ENCODE results near the gene CACNA1B. TPM values are rescaled to one million over a fixed set of nuclear protein-coding genes. Genes with fewer than 3 reads are reported as not detected.

The CACNA1B gene
- total and polyA plus RNA-seq, 9 of the 15 experiments (the other 6 are each of a cell fraction or from before 2014, with no cell fraction given): 0.01 to 0.04 TPM; not detected in 7

GRCh38 chr9:138078846-138079245 is 201.3 kb downstream of the CACNA1B start (continued):
- TF ChIP-seq ZNF518B (CRISPR knock-in tag; IDR thresholded peaks at IDR 0.05) (no peak), ZBTB33 (CRISPR knock-in tag; IDR thresholded peaks at IDR 0.05) (no peak)

- no TSS peak for BruUV-seq (replicated peaks)
- FAIRE-seq (no peak), ATAC-seq (no peak), DNase-seq (ENCODE audit: extremely low read depth in 1 of 4, low spot score in 3 of 4) (no peak)
- no peak overlapping the region for H2AFZ ChIP-seq (ENCODE audit: low read depth, low read length)
- in situ Hi-C loops (cut with MboI) (no loop called here), intact Hi-C loops (cut with micrococcal nuclease) (no loop called here)
- H3K79me2 ChIP-seq (ENCODE audit: control insufficient read depth, insufficient read depth, low read length): no peaks in the 10 kb centered on the region
- no peaks in the 10 kb centered on the region for H3K9me3 ChIP-seq (replicated peaks; ENCODE audit: control insufficient read depth, insufficient read depth, low read depth, low read length)
- TF ChIP-seq SRSF7 (optimal IDR thresholded peaks at IDR 0.05; ENCODE audit: low read depth, low read length) (no peak), ZNF318 (IDR thresholded peaks at IDR 0.05; ENCODE audit: borderline replicate concordance in 1 of 2, low read depth in 1 of 2) (no peak)
- 0% methylated on average over 5 of the region's 5 CpGs for WGBS (ENCODE audit: insufficient coverage, low coverage, missing lambda C conversion rate)
- no peaks in the 10 kb centered on the region for H3K4me1 ChIP-seq (replicated peaks in 1 of 2; ENCODE audit: control insufficient read depth in 2 of 2, insufficient read depth in 2 of 2, low read length in 2 of 2)
- no peak overlapping the region for H3K4me3 ChIP-seq
- H3K4me2 ChIP-seq (ENCODE audit: insufficient read depth, low read length): no peak overlapping the region
- no peak overlapping the region for H3K9ac ChIP-seq (ENCODE audit: insufficient read depth in 1 of 2, low read depth in 2 of 2, low read length in 2 of 2)
- no peak overlapping the region for H3K27ac ChIP-seq (ENCODE audit: extremely low read depth, low read depth, low read length)
- H4K20me1 ChIP-seq (replicated peaks; ENCODE audit: control insufficient read depth, insufficient read depth, low read length): peaks cover 4% of the 10 kb centered on the region; the same call in 1 of the 2 replicates
- CTCF ChIA-PET (ENCODE audit: low intra/inter-chr PET ratio): no interaction called here
- H3K27me3 ChIP-seq (ENCODE audit: control insufficient read depth in 2 of 2, insufficient read depth in 2 of 2, low read length in 2 of 2): peaks cover 12 to 49% of the 10 kb centered on the region in 2 experiments; a peak in 4 of 5 replicates
- no peaks in the 10 kb centered on the region for H3K36me3 ChIP-seq (ENCODE audit: control insufficient read depth, insufficient read depth, low read length)
- H3K9me1 ChIP-seq (ENCODE audit: control insufficient read depth, insufficient read depth, low read length): no peaks in the 10 kb centered on the region
- POLR2A ChIA-PET: no interaction called here
Measured at GRCh38 chr9:138080979-138081378, 203.4 kb downstream of the CACNA1B start.
